NCI-H82 (cell line): ENCODE data around the gene SCGN.

Source experiments
- DNase-seq: peaks from one replicate; lab custom pipeline; 2025; lab: John Stamatoyannopoulos, UW

The SCGN gene

DNA sequence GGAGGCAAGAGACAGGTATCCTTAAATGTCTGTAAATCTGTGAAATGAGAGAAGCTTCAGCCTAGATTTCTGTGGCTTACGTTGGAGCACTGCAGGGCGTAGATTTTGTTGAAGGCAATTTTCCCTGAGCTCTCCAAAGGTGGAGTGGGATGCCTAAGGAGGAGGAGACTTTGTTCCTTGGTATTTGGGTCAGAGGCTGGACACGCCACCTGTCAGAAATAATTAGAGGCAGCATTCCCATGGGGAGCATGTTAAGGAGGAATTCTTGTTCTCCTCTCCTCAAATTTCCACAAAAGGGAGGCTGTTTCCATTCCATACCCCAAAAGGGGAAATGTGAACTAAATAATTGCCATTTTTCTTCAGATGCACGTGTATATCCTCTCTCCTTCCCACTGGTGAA is 11.1 kb upstream of the SCGN start:
- no peak for DNase-seq

DNA sequence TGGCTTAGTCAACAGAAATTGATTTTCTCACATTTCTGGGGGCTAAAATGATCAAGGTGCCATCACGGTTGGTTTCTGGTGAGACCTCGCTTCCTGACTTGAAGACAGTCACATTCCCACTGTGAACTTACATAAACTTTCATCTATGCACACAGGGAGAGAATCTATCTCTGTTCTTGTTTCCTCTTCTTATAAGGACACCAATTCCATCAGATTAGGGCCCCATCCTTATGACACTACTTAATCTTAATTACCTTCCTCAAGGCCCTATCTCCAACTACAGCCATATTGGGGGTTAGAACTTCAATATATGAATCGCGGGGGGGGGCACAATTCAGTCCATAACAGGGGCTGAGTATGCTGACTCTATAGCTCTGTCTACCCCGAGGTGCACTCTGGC is 10.6 kb upstream of the SCGN start:
- DNase-seq, result no peak

DNA sequence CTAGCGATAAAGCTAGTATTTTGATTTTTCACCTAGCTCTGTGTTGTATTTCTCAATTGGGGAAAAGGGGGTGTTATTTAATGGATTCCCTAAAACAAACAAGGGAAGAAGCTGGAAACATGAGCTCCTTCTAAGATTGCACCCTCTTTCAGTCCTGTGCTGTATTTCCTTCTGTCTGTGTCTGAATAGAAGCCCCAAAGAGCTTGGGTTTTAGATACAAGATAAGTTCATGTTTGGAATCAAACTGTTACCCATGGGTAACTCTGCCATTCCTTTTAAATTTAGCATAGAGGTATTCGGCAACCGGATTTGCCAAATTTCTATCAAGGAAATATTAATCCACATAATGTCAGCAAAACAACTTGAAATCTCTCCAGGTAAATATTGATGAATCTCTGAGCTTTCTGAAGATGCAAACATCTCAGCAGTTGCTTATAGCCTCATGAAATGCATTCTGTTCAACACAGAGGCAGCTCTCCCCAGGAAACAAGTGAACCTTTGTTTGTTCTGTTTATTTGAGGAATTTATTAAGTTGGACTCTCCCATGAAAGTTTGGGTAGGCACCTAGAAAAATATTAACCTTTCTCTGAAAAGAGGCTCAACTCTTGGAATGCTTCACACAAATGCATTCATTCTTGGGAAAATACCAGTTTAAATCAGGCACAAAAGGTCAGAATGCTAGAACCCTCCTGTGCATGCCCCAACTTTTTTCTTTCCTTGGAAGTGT is 9.9 kb upstream of the SCGN start:
- DNase-seq, result no peak

DNA sequence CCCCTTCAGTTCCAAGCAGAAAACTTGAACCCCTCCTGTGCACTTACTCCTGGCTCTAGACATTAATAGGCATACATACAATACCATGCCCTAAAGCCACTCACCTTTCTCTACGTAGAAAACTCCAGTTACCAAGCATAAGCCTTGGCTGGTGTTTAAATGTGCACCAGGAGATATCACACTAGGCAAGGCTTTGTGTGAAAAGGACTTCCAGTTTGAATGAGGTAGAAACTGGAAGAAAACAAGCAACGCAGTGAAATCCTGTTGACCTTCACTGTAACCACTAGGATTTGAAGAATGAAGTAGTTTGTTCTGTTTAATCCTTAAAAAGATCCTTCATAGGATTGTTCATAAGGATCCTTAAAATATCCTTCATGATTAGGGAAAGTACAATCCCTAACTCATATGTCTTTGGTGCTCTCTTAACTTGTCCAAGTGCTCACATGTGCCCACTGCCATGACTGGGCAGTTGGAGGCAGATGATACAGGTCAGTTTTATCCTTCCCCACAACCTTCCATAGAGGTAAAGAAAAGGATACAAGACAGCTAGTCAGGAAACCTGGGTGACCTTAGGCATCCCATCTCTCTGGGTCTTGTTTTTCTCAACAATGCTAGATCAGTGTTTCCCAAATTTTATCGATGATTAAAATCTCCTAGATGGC is 9.2 kb upstream of the SCGN start:
- DNase-seq, result no peak

DNA sequence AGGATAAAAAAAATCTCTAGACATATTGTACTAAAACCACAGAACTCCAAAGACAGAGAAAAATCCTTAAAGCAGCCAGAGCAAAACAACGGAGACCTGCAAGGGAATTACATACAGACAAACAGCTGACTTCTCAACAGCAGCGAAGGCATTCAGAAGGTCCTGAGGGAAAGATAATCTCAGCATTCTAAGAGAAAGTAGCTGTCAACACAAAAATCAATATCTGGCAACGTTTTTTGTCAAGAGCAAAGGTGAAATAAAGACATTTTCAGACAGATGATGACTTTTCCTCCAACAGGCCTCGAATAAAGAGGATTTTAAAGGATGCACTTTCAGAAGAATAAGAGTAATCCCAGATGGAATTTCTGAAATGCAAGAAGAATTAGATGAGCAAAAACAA is 6.1 kb upstream of the SCGN start:
- peak; percentile 28 for DNase-seq

DNA sequence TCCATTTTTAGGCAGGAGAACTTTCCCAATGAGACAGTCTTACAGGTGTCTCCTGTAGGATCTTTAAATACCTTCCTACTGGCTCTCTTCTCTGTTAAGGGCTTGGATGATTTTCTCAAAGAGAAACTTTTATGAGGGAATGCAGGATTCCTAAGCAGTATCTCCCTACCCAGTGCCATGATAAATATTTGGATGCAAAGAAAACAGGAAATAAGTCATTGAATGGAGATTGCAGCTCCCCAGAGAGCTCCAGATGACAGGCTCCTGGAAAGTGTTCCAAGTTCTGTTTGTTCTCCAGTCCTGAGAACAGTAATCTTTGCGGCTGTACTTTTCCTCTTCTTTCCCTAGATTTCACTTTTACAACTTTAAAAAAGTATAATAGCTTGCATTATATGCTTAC is 2.4 kb upstream of the SCGN start:
- DNase-seq, result no peak

DNA sequence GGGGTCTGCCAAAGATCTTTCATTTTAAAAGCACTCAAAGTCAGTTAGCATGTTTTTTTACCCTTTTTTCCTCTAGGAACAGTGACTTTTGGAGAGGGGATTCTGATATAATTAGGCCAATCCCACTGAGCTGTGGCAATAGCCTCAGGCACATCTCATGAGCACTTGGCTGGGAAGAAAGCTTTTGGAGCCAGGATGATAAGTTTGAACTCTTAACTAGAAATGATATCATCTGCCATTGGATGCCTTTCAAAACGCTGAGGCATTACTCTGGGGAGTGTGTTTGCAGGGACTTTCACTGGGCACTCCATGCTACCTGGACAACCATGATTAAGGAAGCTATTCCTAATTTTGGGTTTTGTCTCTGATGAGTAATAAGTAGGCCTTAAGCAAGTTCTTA is 3.7 kb downstream of the SCGN start:
- no peak for DNase-seq

DNA sequence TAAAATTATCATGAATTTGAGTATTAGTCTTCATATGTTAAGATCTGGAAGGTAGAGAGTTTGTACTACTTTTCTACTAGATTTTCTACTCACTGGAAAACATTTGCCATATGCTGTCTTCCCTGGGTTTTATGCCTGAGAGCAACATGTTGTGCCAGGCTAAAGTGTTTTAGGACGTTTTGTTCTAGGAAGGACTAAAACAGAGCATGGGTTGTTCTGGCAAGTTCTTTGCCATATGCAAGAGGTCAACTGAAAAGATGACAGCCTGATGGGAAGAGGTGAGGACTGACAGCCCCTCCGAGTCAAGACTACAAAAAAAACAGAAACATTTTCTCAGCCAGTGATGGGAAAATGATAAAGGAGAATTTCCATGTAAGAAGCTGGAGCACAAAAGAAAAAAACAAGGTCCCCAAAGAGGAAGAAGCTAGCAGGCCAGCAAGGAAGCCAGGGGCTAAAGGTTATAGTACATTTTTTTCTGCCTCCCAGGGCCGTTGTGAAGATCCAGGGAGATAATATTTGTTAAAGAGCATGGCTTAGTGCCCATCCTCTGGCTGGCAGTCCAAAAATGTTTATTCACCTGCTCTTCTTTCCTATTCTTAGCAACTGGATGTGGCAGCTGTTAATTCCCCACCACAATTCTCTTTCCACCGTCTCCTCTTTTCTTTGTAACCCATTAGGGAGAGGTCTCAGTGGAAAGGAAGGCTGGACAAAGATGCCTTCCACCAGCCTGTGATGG is 7.8 kb downstream of the SCGN start:
- no peak for DNase-seq

DNA sequence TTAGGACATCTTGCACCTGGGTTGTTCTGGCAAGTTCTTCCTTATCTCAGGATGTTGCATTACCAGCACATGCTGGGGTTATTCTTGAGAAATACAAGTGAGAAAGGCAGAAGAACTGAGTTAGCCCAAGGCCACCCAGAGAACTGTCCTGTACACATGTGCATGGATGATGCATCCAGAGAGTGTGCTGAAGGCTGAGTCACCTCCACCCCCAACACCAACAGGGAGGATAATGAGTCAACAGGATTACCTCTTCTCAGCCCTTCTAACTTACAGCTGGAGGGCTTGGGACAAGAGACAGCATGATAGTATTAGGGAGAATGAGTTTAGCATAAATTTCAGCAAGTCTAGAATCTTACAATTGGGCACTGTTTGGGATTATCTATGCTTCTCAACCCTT is 8.5 kb downstream of the SCGN start:
- peak; percentile 94 for DNase-seq

DNA sequence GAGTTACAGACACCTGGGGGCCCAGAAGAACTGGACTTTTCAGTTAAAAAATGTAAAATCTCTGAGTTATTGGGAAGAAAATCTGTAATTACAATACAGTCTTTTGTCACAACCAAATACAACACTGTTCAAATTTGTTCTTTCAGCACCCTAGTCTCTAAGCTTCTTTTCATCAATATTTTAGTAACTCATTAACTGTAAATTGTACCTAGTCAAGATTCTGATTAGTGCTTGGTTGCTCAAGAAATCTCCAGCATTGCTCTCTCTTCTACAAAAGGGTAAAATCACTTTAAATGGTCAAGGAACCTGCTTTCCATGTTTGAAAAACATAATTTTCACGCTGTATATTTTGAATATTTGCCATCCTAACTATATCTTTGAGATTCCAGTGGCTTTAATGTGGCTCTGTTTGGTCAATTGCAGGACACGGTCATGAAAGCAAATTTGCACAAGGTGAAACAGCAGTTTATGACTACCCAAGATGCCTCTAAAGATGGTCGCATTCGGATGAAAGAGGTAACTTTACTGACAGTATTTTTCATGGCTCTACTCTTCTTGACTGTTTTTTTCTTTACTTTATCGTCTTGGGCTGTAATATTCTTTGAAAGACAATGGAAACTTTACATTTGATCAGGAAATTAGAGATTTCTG is 9.2 kb downstream of the SCGN start:
- DNase-seq, result no peak

DNA sequence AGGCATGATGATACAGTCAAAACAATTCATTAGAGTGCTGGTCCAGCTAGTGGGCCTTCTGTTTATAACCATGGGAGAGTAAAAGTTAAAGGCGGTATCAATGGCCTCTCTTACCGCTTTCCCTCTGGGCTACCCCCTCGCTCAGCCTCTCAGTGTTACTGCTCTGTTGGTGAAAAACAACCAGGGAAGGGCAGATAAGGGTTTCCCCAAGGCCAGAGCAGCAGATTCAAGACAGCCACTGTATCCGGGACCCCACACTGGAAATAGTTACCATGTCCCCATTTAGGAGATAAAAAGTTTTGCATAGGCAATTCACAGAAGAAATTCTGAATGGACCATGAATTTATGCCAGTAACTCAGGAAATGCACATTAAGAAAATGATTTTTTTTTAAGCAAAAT is 13.4 kb downstream of the SCGN start:
- no peak for DNase-seq

DNA sequence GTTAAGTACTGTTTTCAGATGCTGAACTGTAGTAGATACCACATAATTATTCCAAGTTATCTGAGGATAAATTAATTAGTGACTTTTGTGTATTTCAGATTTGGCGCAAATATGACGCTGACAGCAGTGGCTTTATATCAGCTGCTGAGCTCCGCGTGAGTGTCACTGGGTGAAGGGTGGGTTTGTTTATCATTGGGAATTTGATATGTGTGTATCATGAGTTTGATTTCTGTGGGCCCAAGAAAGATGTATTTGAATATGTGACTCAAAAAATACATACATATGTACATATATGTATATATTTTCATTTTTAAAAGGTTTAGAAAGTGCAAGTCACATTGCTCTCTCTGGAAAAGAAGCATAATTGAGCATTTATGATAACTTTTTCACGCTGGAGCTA is 17.4 kb downstream of the SCGN start:
- no peak for DNase-seq

DNA sequence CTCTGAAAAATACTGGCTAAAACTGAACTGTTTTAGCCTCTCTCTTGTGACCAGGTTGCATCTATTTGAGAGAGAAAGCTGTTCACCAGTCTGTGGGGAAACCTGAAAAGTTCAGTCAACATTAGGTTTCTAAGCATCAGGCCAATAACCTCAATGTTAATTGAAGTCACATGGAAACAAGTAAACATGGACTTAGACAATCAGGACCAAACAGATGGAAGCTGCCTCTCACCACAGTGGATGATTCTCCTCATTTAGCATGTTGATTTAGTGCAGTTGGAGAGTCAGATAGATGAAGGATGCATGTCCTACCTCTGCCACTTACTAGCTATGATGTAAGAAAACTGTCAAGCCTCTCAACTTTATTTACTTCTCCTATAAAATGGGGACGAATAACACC is 18.2 kb downstream of the SCGN start:
- peak; percentile 55 for DNase-seq

DNA sequence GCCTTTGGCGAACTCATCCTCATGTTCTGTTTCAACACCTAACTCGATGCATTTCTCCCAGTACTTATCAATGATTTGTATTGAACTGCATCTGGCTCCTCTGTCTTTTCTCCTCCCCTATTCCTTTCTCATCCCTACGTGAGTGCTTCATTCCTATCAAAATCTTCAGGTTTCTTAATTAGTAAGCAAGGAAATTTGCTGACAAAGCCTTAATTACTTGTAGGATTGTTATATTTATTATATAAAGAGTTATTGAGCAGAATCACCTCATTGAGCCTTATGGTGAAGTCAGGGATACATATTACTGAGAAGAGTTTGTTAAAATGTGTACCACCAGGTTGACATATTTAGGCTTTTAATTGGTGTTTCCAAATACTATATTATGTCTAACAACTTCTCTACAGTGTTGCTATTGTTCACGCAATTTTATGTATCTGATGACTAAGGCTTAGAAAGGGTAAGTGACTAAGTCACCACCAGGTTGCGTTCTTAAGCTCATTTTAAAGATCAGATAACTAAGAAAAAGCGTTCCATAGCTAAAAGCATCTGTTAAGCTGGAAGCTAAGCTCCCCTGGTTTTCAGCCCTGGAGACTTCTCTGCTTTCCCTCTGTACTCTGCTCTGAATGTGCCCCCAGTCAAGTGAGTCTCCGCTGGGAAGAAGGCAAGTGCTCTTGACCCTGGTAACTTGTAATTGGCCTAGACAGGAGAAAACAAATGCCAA is 18.9 kb downstream of the SCGN start:
- DNase-seq, result peak; percentile 95

DNA sequence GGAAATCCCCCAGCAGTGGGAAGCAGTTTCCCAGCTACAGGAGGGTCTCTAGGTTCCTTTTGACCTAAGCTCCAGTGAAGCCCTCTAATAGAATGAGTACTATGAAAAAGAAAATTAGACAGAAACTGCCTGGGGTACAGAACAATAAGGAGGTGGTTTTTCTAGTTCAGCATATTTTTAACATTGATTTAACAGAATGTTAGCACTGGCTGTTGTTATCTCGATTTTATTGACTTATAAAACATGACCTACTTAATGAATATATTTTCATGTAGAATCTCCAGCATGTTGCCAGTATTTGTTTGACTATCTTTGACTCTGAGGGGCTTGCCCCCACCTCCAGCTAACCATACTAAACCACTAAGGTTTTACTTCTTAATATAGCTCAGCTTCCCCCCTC is 19.6 kb downstream of the SCGN start:
- no peak for DNase-seq

DNA sequence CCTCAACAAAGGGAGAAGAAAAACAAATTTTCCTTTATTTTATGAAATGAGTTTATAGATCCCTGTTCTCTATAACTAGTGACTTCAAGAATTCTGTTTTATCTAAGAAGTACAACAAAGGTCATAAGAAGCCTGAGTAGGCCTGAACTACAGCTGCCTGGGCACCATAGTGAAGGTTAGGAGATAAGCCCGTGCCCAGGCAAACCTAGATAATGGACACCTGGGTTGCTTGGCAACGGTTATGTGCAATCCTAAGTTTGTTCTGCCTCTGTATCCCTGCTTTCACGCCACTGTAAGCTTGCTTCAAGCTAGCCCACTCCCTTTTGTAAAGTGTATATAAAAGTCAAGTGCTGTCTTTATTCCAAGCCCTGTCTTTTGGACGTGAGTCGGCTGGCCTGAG is 23.2 kb downstream of the SCGN start:
- no peak for DNase-seq

DNA sequence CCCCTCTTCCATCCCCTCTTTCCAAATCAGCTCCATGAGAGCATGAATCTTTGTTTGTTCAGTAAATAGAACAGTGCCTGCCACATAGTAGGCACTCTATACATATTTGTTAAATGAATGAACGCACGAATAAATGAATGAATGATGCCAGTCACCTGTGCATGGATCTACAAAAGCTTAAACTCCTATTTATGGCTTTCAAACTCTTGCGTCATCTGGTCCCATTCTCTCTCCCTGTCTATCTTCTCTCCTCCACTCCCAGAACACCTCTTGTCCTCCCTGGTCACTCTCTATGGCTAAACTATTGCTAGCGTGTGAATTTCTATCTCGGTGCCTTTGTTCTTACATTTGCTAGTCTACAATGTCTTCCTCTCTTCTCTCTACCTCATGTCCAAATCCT is 24.8 kb downstream of the SCGN start:
- DNase-seq, result no peak

DNA sequence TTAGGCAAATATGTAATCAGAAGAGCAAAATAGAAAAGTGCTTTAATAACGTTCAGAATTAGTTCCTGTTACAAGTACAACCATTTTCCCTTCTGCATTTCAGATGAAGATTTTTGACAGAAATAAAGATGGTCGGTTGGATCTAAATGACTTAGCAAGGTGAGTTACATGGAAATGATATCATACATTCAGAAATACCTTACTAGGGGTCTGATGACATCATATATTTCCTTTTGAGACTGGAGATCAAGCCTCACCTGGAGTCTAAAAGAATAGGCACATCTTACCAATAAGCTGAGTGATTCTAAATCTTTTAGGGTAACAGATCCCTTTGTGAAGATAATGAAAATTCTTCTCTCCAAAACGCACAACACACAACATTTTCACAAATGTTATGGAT is 29.8 kb downstream of the SCGN start:
- no peak for DNase-seq

DNA sequence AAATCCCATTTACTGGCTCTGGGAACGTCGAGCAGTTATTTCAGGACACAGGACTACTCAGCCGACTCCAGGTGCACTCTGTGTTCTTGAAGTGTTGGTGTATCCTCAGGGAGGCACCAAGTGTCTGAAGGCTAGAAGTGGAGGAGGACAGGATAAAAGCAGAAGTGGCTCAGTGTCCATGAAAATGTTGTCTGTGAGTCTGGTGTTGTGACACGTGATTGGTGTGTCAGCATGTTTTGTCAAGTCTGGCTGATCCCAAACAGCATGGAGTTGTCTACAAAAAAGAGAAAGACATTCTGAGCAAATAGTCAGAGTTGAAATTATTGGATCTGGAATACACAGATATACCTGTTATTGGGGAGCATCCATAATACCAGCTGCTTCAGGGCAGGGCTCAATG is 30.3 kb downstream of the SCGN start:
- no peak for DNase-seq

DNA sequence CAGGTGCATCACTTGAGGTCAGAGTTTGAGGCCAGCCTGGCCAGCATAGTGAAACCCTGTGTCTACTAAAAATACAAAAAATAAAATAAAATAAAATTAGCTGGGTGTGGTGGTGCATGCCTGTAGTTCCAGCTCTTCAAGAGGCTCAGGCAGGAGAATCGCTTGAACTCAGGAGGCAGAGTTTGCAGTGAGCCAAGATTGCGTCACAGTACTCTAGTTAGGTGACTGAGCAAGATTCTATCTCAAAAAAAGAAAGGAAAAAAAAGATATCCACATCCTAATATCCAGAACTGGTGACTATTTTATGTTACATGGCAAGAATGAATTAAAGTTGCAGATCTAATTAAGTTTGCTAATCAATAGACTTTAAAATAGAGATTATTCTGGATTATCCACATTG is 32.5 kb downstream of the SCGN start:
- no peak for DNase-seq

DNA sequence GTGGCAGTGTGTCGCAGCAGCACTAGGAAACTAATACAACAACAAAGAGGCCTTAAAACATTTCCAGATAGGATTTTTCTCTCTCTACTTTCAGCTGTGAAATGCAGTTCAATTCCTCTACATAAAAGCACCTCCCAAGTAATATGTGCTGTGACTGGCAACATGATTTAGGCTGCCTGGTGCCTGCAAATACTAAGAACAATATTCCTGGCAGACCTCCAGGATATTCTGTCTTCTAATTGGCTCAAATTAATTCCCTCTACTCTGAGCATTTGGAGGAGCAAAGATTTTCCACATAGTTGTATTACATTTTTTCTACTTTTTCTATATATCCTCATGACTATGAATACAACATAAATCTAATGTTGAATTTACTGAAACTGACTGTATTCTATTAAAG is 33.2 kb downstream of the SCGN start:
- DNase-seq, result peak; percentile 63

DNA sequence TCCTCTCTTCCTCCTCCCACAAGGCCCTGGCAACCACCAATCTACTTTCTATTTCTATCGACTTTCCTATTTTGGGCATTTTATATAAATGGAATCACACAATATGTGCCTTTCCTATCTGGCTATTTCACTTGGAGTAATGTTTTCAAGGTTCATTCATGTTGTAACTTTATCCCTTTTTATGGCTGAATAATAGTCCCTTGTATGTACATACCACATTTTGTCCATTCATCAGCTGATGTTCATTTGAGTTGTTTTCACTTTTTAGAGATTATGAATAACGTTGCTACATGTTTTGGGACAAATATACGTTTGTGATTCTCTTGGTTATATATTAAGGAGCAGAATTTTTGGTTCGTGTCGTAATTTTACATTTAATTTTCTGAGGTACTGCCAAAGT is 33.9 kb downstream of the SCGN start:
- DNase-seq, result no peak
